ENCODE measurements around the gene GPR35. TPM values are rescaled to one million over a fixed set of nuclear protein-coding genes. Genes with fewer than 3 reads are reported as not detected.

Gene GPR35
- total RNA-seq, 6 donors from 2014 or later = 1.9 to 14.7 (median 4.6) TPM

DNA sequence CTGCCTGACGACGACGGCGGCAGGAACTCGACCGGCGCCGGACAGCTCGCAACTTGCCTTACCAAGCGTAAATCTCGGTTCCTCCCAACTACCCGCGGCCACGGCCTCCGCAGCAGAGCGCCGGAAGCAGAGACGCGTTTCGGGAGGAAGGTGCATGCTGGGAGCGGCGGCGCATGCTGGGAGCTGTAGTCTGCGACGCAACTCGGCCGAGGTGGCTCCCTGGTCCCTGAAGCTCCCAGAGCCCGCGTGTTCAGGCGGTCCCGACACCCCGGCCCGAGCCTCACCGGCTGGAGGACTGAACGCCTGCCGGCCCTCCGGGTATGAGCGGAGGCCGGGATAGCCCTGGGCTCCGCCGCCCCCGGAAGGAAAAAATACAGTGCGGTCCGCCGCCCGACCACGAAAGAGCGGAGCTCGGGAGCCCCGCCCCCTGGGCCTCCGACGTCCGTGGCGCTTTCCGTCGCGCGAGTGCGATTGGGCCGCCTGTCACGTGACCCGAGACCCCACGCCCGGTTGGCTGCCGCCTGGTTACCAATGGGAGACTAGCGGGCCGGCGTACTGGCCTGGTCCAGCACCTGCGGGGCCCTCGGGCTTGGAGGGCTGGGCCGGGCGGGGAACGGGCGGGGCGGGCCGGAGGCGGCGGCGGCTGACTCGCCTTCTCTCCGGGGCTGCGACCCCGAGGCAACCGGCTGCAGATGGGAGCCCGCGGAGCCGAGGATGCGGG lies 38.9 kb upstream of the GPR35 start, which contains the start of gene CAPN10:
TSS of gene CAPN10 (plus strand) at position 537 of the 721 bp plus-strand sequence. CDS start at position 715, 178 bp downstream.
- Histone ChIP-seq H3K9me3 (no peaks in the 10 kb centered on the region), H3K4me3 (peak within 1 kb of the TSS; percentile 79 to 99 (median 90)), H3K27ac (peak within 1 kb of the TSS; percentile 80 to 96 (median 88)), H3K36me3 (peaks cover 0 to 23% (median 15%) of the 10 kb centered on the region in 4 donors), H3K4me1 (peaks cover 27 to 41% (median 35%) of the 10 kb centered on the region in 4 donors), H3K27me3 (no peaks in the 10 kb centered on the region)
- DNase-seq (peak; percentile 99 to 100), ATAC-seq (ENCODE audit: low FRiP score in 2 of 2) (peak; percentile 95 to 98)
- TF ChIP-seq, protein P1, sequence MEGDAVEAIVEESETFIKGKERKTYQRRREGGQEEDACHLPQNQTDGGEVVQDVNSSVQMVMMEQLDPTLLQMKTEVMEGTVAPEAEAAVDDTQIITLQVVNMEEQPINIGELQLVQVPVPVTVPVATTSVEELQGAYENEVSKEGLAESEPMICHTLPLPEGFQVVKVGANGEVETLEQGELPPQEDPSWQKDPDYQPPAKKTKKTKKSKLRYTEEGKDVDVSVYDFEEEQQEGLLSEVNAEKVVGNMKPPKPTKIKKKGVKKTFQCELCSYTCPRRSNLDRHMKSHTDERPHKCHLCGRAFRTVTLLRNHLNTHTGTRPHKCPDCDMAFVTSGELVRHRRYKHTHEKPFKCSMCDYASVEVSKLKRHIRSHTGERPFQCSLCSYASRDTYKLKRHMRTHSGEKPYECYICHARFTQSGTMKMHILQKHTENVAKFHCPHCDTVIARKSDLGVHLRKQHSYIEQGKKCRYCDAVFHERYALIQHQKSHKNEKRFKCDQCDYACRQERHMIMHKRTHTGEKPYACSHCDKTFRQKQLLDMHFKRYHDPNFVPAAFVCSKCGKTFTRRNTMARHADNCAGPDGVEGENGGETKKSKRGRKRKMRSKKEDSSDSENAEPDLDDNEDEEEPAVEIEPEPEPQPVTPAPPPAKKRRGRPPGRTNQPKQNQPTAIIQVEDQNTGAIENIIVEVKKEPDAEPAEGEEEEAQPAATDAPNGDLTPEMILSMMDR (IDR thresholded peaks at IDR 0.05) = peak in 4 of 6 experiments; percentile 13 to 57 (median 28)
- peak in 1 of 4 donors; percentile 75 for TF ChIP-seq EP300 (IDR thresholded peaks at IDR 0.05)
- peak; percentile 47 to 78 (median 50) for TF ChIP-seq POLR2A (IDR thresholded peaks at IDR 0.05)
- TF ChIP-seq POLR2AphosphoS5 (IDR thresholded peaks at IDR 0.05) = peak; percentile 89 to 90
- 0 to 1% methylated on average over 8 to 47 of the region's 88 CpGs for WGBS, 2 donors

DNA sequence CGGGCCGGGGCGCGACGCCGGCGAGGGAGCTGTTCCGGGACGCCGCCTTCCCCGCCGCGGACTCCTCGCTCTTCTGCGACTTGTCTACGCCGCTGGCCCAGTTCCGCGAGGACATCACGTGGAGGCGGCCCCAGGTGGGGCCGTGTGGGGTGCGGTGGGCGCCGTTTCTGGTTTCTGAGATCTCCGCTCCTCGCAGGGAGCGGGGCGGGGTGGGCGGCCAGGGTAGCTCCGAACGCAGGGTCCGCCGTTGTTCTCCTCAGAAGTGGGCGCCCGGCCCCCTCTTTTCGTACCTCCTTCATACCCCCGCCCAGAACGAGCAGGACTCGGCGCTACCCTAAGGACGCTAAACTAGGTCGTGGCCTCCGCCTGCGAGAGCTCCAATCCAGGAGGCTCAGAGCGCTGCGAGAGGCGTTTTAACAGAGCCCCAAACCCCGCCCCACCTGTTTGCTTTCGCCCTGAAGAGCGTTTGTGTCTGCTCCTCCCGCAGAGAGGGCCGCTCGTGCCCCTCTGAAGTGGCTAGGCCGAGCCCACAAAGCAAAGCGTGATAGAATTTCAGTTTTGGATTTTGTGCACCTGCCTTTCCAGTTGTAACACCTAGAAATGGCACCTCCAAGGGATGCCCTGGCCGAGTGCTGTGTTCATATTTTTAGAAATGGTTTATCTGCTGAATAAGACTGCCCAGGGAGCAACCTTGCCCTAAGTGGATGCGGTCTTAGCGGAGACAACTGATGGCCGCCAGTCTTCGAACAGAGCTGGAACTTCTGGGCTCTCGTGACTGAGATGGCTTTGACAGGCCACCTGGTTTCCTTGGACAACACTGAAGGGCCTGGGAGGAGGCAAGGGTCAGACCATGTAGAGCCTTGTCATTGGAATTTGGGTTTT lies 38.1 kb upstream of the GPR35 start:
- DNase-seq (peak in 1 of 2 donors; percentile 72), ATAC-seq (ENCODE audit: low FRiP score in 2 of 2) (peak in 1 of 2 donors; percentile 38)
- TF ChIP-seq EP300 (IDR thresholded peaks at IDR 0.05) (no peak), POLR2A (IDR thresholded peaks at IDR 0.05) (no peak), POLR2AphosphoS5 (IDR thresholded peaks at IDR 0.05) (no peak)
- TF ChIP-seq, protein P1 (IDR thresholded peaks at IDR 0.05) = no peak

DNA sequence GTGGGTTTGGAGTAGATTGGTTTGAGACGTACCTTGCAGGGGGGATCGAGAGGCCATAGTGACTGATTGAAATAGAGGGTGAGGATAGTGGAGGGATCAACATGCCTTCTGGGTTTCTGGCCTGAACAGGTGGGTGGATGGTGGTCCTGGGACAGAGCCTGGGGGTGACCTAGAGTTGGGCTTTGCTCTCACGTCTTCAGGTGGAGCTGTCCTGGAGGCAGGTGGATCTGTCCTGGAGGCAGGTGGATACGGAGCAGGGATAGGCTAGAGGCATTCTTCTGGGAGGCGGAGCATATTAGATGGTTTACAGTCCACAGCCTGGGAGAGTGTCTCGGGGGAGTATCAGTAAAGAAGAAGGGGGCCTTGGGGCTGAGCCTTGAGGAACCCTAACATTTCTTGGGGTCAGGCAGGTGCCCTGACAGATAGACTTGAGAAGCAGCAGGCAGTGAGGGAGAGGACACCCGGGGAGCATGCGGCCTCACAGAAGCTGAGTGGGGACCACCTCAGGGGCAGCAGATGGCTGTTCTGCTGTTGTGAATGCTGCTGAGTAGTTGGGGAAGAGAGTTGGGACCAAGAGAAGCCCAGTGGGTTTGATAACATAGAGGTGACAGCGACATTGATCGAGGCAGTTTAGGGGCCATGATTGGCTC lies 37.1 kb upstream of the GPR35 start:
- Histone ChIP-seq H3K27me3 (no peaks in the 10 kb centered on the region), H3K27ac (no peak overlapping the region), H3K9me3 (no peaks in the 10 kb centered on the region), H3K4me3 (peak overlapping the region in 2 of 4 donors; percentile 90 to 99), H3K36me3 (peaks cover 0 to 40% (median 31%) of the 10 kb centered on the region in 4 donors), H3K4me1 (peaks cover 27 to 41% (median 35%) of the 10 kb centered on the region in 4 donors)
- no peak for DNase-seq
- 80 to 83% methylated on average over 10 of the region's 10 CpGs for WGBS, 2 donors
- TF ChIP-seq POLR2A (IDR thresholded peaks at IDR 0.05) (no peak), EP300 (IDR thresholded peaks at IDR 0.05) (no peak), POLR2AphosphoS5 (IDR thresholded peaks at IDR 0.05) (no peak)
- TF ChIP-seq, protein P1 (IDR thresholded peaks at IDR 0.05) = no peak
- no peak for ATAC-seq (ENCODE audit: low FRiP score in 2 of 2)

More for the DNA sequence above, 38.1 kb upstream of the GPR35 start:
- Histone ChIP-seq H3K9me3 (no peaks in the 10 kb centered on the region), H3K4me1 (peaks cover 27 to 41% (median 35%) of the 10 kb centered on the region in 4 donors), H3K27me3 (no peaks in the 10 kb centered on the region), H3K4me3 (peak overlapping the region; percentile 79 to 99 (median 90)), H3K27ac (peak overlapping the region; percentile 80 to 96 (median 88)), H3K36me3 (peaks cover 0 to 31% (median 22%) of the 10 kb centered on the region in 4 donors)
- WGBS, 2 donors = 6 to 11% methylated on average over 28 to 39 of the region's 62 CpGs

GRCh38 chr2:240588669-240589068 lies 36.6 kb upstream of the GPR35 start:
- peaks cover 0 to 45% (median 33%) of the 10 kb centered on the region in 4 donors for H3K36me3 ChIP-seq
- TF ChIP-seq EP300 (IDR thresholded peaks at IDR 0.05) = no peak
- TF ChIP-seq, protein P1 (IDR thresholded peaks at IDR 0.05) = no peak
- no peak for DNase-seq
- no peak overlapping the region for H3K4me3 ChIP-seq
- no peak for ATAC-seq (ENCODE audit: low FRiP score in 2 of 2)
- H3K27me3 ChIP-seq = no peaks in the 10 kb centered on the region
- no peaks in the 10 kb centered on the region for H3K9me3 ChIP-seq
- 82 to 85% methylated on average over 4 of the region's 4 CpGs for WGBS, 2 donors
- no peak overlapping the region for H3K27ac ChIP-seq
- peaks cover 27 to 41% (median 35%) of the 10 kb centered on the region in 4 donors for H3K4me1 ChIP-seq

Measured in upper lobe of left lung (tissue), 6 donors.